GM15510 (cell line): ENCODE measurements around the gene VASP.
A peak's percentile ranks its signal among the peaks of the same experiment; 100 is the strongest.

Experiments used
- POLR2A ChIP-seq: IDR thresholded peaks from 3 replicates; pipeline ENCODE4 v1.6.1; 2011; ENCODE audit warnings: borderline replicate concordance; ENCODE audit not compliant: insufficient read length; ENCODE audit errors: extremely low read depth

Gene VASP

DNA sequence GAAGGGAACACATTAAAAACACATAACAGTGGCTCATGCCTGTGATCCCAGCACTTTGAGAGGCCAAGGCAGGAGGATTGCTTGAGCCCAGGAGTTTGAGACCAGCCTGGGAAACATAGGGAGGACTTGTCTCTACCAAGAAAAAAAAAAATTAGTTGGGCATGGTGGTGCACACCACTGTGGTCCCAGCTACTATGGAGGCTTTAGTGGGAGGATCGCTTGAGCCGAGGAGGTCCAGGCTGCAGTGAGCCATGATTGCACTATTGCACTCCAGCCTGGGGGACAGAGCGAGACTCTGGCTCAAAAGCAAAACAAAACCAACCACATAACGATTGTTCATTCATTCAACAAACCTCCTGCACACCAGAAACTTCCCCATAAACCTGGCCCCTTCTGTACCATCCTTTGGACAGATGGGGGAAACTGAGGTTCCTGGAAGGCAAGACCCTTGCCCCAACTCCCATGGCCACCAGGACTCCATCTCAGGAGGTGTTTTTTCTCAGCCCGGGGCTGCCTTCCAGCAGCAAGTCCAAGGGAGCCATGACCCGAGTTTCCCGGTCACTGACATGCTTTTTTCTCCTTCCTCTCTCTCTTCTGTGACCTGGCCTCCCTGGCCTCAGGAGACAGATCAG is 35.2 kb upstream of the VASP start:
- TF ChIP-seq POLR2A: no peak

DNA sequence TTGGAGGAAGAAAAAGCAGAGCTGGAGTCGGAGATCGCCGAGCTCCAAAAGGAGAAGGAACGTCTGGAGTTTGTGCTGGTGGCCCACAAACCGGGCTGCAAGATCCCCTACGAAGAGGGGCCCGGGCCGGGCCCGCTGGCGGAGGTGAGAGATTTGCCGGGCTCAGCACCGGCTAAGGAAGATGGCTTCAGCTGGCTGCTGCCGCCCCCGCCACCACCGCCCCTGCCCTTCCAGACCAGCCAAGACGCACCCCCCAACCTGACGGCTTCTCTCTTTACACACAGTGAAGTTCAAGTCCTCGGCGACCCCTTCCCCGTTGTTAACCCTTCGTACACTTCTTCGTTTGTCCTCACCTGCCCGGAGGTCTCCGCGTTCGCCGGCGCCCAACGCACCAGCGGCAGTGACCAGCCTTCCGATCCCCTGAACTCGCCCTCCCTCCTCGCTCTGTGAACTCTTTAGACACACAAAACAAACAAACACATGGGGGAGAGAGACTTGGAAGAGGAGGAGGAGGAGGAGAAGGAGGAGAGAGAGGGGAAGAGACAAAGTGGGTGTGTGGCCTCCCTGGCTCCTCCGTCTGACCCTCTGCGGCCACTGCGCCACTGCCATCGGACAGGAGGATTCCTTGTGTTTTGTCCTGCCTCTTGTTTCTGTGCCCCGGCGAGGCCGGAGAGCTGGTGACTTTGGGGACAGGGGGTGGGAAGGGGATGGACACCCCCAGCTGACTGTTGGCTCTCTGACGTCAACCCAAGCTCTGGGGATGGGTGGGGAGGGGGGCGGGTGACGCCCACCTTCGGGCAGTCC is 34.5 kb upstream of the VASP start:
- no peak for TF ChIP-seq POLR2A

DNA sequence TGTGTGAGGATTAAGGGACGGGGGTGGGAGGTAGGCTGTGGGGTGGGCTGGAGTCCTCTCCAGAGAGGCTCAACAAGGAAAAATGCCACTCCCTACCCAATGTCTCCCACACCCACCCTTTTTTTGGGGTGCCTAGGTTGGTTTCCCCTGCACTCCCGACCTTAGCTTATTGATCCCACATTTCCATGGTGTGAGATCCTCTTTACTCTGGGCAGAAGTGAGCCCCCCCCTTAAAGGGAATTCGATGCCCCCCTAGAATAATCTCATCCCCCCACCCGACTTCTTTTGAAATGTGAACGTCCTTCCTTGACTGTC is 34.0 kb upstream of the VASP start:
- no peak for TF ChIP-seq POLR2A

DNA sequence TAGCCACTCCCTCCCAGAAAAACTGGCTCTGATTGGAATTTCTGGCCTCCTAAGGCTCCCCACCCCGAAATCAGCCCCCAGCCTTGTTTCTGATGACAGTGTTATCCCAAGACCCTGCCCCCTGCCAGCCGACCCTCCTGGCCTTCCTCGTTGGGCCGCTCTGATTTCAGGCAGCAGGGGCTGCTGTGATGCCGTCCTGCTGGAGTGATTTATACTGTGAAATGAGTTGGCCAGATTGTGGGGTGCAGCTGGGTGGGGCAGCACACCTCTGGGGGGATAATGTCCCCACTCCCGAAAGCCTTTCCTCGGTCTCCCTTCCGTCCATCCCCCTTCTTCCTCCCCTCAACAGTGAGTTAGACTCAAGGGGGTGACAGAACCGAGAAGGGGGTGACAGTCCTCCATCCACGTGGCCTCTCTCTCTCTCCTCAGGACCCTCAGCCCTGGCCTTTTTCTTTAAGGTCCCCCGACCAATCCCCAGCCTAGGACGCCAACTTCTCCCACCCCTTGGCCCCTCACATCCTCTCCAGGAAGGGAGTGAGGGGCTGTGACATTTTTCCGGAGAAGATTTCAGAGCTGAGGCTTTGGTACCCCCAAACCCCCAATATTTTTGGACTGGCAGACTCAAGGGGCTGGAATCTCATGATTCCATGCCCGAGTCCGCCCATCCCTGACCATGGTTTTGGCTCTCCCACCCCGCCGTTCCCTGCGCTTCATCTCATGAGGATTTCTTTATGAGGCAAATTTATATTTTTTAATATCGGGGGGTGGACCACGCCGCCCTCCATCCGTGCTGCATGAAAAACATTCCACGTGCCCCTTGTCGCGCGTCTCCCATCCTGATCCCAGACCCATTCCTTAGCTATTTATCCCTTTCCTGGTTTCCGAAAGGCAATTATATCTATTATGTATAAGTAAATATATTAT is 33.3 kb upstream of the VASP start:
- no peak for TF ChIP-seq POLR2A

DNA sequence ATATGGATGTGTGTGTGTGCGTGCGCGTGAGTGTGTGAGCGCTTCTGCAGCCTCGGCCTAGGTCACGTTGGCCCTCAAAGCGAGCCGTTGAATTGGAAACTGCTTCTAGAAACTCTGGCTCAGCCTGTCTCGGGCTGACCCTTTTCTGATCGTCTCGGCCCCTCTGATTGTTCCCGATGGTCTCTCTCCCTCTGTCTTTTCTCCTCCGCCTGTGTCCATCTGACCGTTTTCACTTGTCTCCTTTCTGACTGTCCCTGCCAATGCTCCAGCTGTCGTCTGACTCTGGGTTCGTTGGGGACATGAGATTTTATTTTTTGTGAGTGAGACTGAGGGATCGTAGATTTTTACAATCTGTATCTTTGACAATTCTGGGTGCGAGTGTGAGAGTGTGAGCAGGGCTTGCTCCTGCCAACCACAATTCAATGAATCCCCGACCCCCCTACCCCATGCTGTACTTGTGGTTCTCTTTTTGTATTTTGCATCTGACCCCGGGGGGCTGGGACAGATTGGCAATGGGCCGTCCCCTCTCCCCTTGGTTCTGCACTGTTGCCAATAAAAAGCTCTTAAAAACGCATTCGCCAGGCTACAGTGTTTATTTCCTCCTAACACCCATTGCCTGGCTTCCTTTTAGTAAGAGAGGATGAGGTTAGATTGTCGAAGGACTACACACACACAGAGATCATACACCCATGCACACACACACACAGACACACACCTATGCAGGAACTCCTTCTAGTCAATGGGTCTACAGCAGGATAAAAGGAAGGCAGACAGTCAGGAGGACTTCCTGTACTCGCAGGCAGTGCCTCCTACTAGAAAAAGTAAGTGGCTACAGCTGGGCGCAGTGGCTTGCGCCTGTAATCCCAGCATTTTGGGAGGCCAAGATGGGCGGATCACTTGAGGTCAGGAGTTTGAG is 32.4 kb upstream of the VASP start:
- TF ChIP-seq POLR2A: no peak

DNA sequence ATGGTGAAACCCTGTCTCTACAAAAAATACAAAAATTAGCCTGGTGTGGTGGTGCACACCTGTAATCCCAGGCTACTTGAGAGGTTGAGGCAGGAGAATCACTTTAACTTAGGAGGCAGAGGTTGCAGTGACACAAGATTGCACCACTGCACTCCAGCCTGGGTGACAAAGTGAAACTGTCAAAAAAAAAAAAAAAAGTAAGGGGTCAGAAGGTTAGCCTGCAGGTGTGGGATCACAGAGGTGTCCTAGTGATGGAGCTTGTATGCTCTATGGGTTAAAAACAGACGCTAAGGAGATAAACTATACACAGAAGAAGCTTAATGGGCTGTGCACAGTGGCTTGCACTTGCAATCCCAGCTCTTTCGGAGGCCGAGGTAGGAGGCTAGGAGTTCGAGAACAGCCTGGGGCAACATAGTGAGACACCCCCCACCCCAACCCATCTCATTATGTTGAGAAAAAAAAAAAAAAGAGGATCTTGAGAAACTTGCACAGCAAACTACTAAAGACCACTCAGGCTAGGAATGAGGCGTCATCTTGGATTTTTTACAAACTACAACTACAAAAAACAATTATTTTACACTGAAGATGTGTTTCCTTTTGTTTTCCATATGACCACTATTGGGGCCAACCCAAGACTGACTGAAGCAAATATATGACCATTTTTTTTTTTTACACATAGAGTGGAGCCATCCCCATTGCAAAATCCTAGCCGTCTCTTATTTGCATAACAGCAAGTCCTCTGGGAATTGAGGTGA is 31.6 kb upstream of the VASP start:
- TF ChIP-seq POLR2A: no peak

DNA sequence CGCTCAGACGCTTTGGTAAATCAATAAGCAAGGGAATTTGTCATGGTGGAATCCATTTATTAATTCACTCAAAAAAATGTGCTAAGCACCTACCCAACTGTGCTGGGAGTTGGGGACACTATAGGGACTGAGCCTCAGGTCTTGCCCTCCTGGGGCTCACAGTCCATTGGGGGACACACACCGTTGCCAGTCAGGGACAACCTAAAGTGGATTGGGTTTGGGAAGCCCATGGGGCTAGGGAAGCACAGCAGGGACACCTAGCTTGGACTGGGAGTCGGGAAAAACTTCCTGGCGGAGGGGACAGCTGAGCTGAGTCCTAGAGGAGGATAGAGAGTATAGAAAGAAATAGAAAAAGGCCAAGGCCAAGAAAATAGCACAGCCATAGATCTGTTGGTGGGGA is 31.0 kb upstream of the VASP start:
- no peak for TF ChIP-seq POLR2A

DNA sequence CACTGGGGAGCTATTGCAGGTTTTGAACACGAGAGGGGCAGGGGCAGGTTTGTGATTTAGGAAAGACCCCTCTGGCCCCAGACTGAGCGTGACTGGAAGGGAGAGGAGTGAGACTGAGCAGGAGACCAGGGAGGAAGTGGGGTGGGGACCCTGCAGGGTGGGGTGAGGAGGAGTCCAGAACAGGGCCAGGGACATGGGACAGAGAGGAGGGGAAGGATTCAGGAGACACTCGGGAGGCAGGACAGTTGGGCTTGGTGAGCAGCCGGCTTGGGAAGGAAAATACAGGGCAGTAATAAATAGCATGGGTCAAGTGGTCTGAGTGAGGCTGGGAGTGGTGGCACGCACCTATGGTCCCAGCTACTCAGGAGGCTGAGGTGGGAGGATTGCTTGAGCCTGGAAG is 30.1 kb upstream of the VASP start:
- no peak for TF ChIP-seq POLR2A

DNA sequence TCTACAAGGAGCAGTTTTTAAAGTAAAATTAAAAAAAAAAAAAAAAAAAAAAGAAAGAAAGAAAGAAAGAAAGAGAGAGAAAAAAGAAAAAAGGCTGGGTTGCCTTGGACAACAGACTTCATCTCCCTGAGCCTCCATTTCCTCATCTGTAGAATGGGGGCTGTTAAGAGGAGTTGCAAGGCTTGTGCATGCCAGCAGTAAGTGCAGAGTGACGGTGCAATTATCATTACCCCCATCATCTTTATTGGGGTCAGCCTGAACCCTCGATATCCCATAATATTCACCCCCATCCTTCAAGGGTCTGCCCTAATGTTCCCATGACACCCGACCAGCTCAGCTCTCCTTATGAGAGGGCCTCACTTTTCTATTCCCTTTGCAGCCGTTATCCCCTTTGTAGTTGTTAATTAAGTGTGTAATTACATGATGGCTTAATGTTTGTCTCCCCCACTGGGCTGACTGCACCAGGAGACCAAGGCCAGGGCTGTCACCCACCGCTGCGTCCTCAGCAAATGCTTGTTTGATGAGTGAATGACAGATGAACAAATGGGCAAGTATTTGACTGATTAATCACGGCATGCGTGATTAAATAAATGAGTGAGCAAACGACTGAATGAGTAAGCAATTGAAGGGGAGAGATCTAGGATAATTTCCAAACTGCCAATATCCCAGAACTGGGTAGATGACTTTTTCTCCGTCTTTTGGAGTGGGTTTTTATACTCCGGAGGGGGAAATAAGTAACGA is 29.4 kb upstream of the VASP start:
- TF ChIP-seq POLR2A: no peak

DNA sequence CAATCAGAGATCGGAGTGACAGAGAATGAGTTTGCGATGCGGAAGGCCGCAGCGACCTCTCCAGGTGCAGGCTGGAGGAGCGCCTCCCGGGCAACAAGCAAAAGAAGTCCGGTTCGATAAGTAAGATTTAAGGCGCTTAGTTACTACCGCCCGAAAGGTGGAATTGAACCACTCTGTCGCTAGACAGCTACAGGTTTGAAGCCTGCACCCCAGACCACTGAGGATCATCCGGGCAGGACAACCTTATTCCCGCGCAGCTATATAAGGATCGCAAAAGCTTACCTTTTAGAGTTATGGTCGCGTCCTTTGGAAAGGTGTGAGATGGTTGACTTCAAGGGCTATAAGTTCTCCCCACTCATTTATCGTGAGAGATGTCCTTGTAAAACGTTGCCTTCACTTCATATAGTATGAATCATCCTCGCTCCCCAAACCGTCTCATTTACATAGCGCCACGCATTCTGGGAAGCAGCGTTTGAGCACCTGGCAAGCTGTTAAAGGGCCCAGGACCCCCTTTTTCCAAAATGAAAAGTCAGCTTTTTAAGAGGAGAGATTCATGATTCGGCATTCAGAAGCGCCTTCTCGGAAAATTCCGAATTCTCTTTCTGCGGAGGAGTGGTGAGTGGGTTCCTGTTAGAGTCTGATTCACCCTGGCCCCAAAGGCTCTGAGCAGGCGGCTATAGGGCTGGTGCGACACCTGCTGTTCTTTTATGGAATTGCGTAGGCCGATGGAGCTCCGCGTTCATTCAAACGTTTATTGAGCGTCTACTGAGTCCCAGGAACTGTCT is 28.6 kb upstream of the VASP start:
- TF ChIP-seq POLR2A: peak; percentile 40

DNA sequence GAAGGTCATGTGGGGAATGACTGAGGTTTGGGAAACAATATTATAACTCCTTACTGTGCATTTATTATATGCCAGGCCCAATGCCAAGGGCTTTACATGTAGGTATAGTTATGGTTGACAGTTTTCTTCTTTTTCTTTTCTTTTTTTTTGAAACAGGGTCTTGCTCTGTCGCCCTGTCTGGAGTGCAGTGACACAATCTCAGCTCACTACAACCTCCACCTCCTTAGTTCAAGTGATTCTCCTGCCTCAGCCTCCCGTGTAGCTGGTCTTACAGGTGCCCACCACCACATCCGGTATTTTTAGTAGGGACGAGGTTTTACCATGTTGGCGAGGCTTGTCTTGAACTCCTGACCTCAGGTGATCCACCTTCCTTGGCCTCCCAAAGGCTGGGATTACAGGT is 24.2 kb upstream of the VASP start:
- TF ChIP-seq POLR2A: no peak

DNA sequence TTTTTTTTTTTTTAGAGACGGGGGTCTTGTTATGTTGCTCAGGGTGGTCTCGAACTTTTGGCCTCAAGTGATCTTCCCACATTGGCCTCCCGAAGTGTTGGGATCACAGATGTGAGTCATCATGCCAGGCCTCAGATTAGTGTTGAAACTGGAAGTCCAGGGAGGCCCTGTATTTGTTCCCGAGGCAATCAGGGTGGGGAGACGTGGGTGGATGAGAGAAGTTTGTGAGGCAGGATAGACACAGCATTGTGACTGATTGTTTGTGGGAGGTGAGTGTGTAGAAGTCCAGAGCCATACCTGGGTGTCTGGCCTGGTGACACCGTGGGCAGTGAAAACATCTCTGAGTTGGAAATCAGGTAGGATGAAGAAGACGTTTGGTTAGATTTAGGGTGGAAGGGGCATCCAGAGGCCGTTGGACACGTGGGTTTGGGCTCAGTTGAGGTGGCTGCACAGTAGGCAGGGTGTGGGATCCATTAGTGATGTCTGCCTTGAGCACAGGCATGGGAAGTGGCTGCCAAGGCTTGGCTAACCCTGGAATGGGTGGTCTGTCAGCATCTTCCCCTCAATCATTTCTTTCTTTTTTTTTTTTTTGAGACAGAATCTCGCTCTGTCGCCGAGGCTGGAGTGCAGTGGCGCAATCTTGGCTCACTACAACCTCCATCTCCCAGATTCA is 22.9 kb upstream of the VASP start:
- no peak for TF ChIP-seq POLR2A
